GM23338 (cell line): ENCODE measurements around the gene COL4A2. TPM values are rescaled to one million over a fixed set of nuclear protein-coding genes. Genes with fewer than 3 reads are reported as not detected.

Experiments used
- CREB1 ChIP-seq: fragments of 250-450 bp; sonication (Bioruptor Pico); IDR thresholded peaks from 2 replicates; pipeline ENCODE4 v1.5.0; 2020; ENCODE audit warnings: low read depth, mild to moderate bottlenecking, moderate library complexity
- CTCF ChIP-seq, 2 experiments: fragments of 200-600 bp in 1 of 2; sonication (generic) in 1 of 2; conservative IDR thresholded peaks; 2 replicates each; pipeline versions ENCODE4 v1.5.1 to v1.6.1; 2016 to 2017; ENCODE audit warnings: antibody characterized with exemption in 2 of 2, low read depth in 2 of 2, mild to moderate bottlenecking in 2 of 2, moderate library complexity in 1 of 2
- ETS1 ChIP-seq: IDR thresholded peaks from 2 replicates; pipeline ENCODE4 v1.6.1; 2016; ENCODE audit warnings: antibody characterized with exemption
- EZH2 ChIP-seq: fragments of 200-600 bp; sonication (generic); IDR thresholded peaks from one replicate; pipeline ENCODE4 v1.8.0; 2017; ENCODE audit warnings: antibody characterized with exemption, mild to moderate bottlenecking, low read depth; ENCODE audit not compliant: unreplicated experiment
- EZH2phosphoT487 ChIP-seq: fragments of 200-600 bp; sonication (generic); IDR thresholded peaks from one replicate; pipeline ENCODE4 v1.8.1; 2018; ENCODE audit warnings: antibody characterized with exemption; ENCODE audit not compliant: unreplicated experiment
- NANOG ChIP-seq: IDR thresholded peaks from 2 replicates; pipeline ENCODE4 v1.6.1; 2016; ENCODE audit warnings: antibody characterized with exemption, borderline replicate concordance
- POLR2AphosphoS5 ChIP-seq: IDR thresholded peaks from 2 replicates; pipeline ENCODE4 v1.6.1; 2016; ENCODE audit warnings: antibody characterized with exemption, low read depth
- ZNF114 ChIP-seq: fragments of 250-450 bp; sonication (Bioruptor Pico); IDR thresholded peaks from 2 replicates; pipeline ENCODE4 v1.5.0; 2020; ENCODE audit warnings: mild to moderate bottlenecking, moderate library complexity
- ZNF462 ChIP-seq: fragments of 250-450 bp; sonication (Bioruptor Pico); IDR thresholded peaks from 2 replicates; pipeline ENCODE4 v1.5.0; 2020; ENCODE audit warnings: mild to moderate bottlenecking, moderate library complexity
- polyA plus RNA-seq: library from polyadenylated mRNA; unstranded; fragments of >200 nt; fragmentation: Nextera tagmentation; extraction: Ambion mirVana; gene quantifications from 2 replicates; pipeline ENCODE4 v1.2.1, GENCODE V29; 2016
- total RNA-seq: library from RNA; depleted of rRNA; stranded (reverse); fragments of >200 nt; shearing (Covaris generic); gene quantifications from 2 replicates; pipeline ENCODE4 v1.2.3, GENCODE V29; 2014

Gene COL4A2
- total and polyA plus RNA-seq, 2 experiments from 2014 or later: 37.4 to 131 TPM

- no peak for TF ChIP-seq ZNF462
- TF ChIP-seq EZH2: no peak
- no peak for TF ChIP-seq CREB1
- no peak for TF ChIP-seq ZNF114 (CRISPR knock-in tag)
- TF ChIP-seq EZH2phosphoT487: no peak
- no peak for TF ChIP-seq CTCF (conservative IDR thresholded peaks at IDR 0.05; ENCODE audit: low read depth in 2 of 2)
- TF ChIP-seq ETS1: no peak
- no peak for TF ChIP-seq NANOG
- no peak for TF ChIP-seq POLR2AphosphoS5
Observed at GRCh38 chr13:110495376-110495775, 188.3 kb downstream of the COL4A2 start (continued).
